ENCODE data around the gene CCDC81. TPM values are rescaled to one million over a fixed set of nuclear protein-coding genes. Genes with fewer than 3 reads are reported as not detected.

CCDC81 gene
- total and polyA plus RNA-seq, 9 of the 15 experiments (the other 6 are each of a cell fraction or from before 2014, with no cell fraction given) = 0.16 to 1.0 (median 0.41) TPM

DNA sequence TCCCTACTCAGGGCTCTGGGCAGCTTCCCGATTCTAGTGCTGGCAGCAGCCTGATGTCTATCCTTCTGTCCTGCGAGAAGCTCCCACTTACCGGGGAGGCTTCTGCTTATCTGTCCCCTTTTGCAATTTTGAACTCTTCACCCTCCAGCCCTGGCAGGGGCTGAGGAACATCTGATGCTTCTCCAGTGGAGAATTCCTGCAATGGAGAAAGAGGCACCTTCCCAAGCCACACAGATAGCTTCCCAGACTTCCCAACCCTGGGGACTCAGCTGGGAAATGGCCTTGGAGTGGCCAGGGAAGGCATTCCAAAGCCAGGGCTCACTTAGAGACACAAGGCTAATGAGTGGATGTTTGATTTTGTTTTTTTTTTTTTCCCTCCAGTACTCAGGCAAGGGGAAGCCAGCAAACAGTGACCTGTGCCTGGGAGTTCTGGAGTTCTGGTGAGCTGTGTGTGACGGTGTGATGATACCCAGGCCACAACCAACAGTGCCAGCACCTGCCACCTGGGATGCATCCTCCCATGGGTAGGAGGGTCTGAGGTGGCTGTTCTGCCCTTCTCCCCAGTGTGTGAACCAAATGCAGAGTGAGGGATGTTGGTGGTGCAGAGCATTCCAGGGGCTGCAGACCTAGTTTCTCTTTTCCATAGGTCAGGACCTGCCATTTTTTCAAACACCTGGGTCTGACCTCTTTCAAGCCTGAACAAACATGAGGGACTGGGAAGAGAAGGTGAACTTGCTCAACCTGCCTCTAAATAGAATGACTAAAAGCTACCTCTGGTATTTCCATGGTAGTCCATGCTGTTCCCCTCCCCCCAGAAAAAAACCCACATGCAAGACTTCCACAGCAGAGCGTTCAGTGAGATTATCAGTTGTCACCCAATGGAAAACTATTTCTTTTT is 95.1 kb downstream of the CCDC81 start:
- Histone ChIP-seq H3K9me3 (replicated peaks; ENCODE audit: control insufficient read depth, insufficient read depth, low read depth, low read length) (no peaks in the 10 kb centered on the region), H4K20me1 (replicated peaks; ENCODE audit: control insufficient read depth, insufficient read depth, low read length) (no peaks in the 10 kb centered on the region), H3K4me3 (no peak overlapping the region), H2AFZ (ENCODE audit: low read depth, low read length) (0 out of 2 replicates have a peak overlapping the region, but pooled peaks have one; percentile 17), H3K4me1 (replicated peaks in 1 of 2; ENCODE audit: control insufficient read depth in 2 of 2, insufficient read depth in 2 of 2, low read length in 2 of 2) (peaks cover 0 to 5% of the 10 kb centered on the region in 2 experiments; a peak in 4 of 5 replicates), H3K9me1 (ENCODE audit: control insufficient read depth, insufficient read depth, low read length) (no peaks in the 10 kb centered on the region), H3K27me3 (ENCODE audit: control insufficient read depth in 2 of 2, insufficient read depth in 2 of 2, low read length in 2 of 2) (peaks cover 0 to 9% of the 10 kb centered on the region in 2 experiments; a peak in 2 of 5 replicates), H3K79me2 (ENCODE audit: control insufficient read depth, insufficient read depth, low read length) (no peaks in the 10 kb centered on the region), H3K36me3 (ENCODE audit: control insufficient read depth, insufficient read depth, low read length) (no peaks in the 10 kb centered on the region), H3K27ac (ENCODE audit: extremely low read depth, low read depth, low read length) (no peak overlapping the region), H3K4me2 (ENCODE audit: insufficient read depth, low read length) (no peak overlapping the region), H3K9ac (ENCODE audit: insufficient read depth in 1 of 2, low read depth in 2 of 2, low read length in 2 of 2) (no peak overlapping the region; a peak in 1 of 4 replicates)
- ChIA-PET CTCF (ENCODE audit: low intra/inter-chr PET ratio) (no interaction called here), POLR2A (interaction anchor here (0.6 to 1.1 kb wide), 2 partner anchors 15 to 342 kb away, joined by 3 to 4 read pairs; no protein-coding TSS in a partner anchor)
- DNase-seq (ENCODE audit: extremely low read depth in 1 of 4, low spot score in 3 of 4) (no peak), FAIRE-seq (no peak), ATAC-seq (peak; percentile 37; the same call in 2 of the 3 replicates)
- TF ChIP-seq PCBP1 (IDR thresholded peaks at IDR 0.05; ENCODE audit: low read depth, low read length, poor library complexity, severe bottlenecking) = no peak
- intact Hi-C loops (cut with micrococcal nuclease) (no loop called here), in situ Hi-C loops (cut with MboI) (no loop called here)
- WGBS (ENCODE audit: insufficient coverage, low coverage, missing lambda C conversion rate) = 5% methylated on average over 5 of the region's 5 CpGs
- no TSS peak for BruUV-seq (replicated peaks)

Other genes with a start within 250 kb of the CCDC81 start
- 33.0 and 34.4 TPM in 2 replicates for gene EED, start 130.1 kb upstream of the CCDC81 start, total RNA-seq (2014; rRNA removed)
- gene EED, start 130.1 kb upstream of the CCDC81 start, total RNA-seq (2014; rRNA removed; fragmentation: Illumina TruSeq; extraction: Trizol) = 57.1 and 62.6 TPM in 2 replicates
- 51.5 and 55.1 TPM in 2 replicates for gene EED, start 130.1 kb upstream of the CCDC81 start, total RNA-seq (2015; rRNA removed; fragmentation: Illumina TruSeq; extraction: Trizol)
- 47.4 and 47.8 TPM in 2 replicates for gene EED, start 130.1 kb upstream of the CCDC81 start, total RNA-seq (2021)
- gene EED, start 130.1 kb upstream of the CCDC81 start, polyA plus RNA-seq (2011; rRNA removed) = 61.6 and 99.5 TPM in 2 replicates
- gene EED, start 130.1 kb upstream of the CCDC81 start, polyA plus RNA-seq (2014; fragmentation: Illumina TruSeq; extraction: Trizol) = 41.9 and 43.1 TPM in 2 replicates
- gene EED, start 130.1 kb upstream of the CCDC81 start, polyA plus RNA-seq (2014; fragmentation: Nextera tagmentation; extraction: Ambion mirVana) = 100 to 1,000 TPM; 108 to 110 TPM
- 47.3 and 48.0 TPM in 2 replicates for gene EED, start 130.1 kb upstream of the CCDC81 start, polyA plus RNA-seq (2014; rRNA removed)
- 33.2 and 41.6 TPM in 2 replicates for gene HIKESHI, start 72.6 kb upstream of the CCDC81 start, total RNA-seq (2014; rRNA removed)
- gene HIKESHI, start 72.6 kb upstream of the CCDC81 start, total RNA-seq (2014; rRNA removed; fragmentation: Illumina TruSeq; extraction: Trizol) = 56.9 and 62.7 TPM in 2 replicates
- gene HIKESHI, start 72.6 kb upstream of the CCDC81 start, total RNA-seq (2015; rRNA removed; fragmentation: Illumina TruSeq; extraction: Trizol) = 50.6 and 58.5 TPM in 2 replicates
- 44.5 and 50.3 TPM in 2 replicates for gene HIKESHI, start 72.6 kb upstream of the CCDC81 start, total RNA-seq (2021)
- 151 and 179 TPM in 2 replicates for gene HIKESHI, start 72.6 kb upstream of the CCDC81 start, polyA plus RNA-seq (2011; rRNA removed)
- 54.2 and 55.5 TPM in 2 replicates for gene HIKESHI, start 72.6 kb upstream of the CCDC81 start, polyA plus RNA-seq (2014; fragmentation: Illumina TruSeq; extraction: Trizol)
- gene HIKESHI, start 72.6 kb upstream of the CCDC81 start, polyA plus RNA-seq (2014; fragmentation: Nextera tagmentation; extraction: Ambion mirVana) = 100 to 1,000 TPM; 183 to 196 TPM
- 55.0 and 66.1 TPM in 2 replicates for gene HIKESHI, start 72.6 kb upstream of the CCDC81 start, polyA plus RNA-seq (2014; rRNA removed)